Measurements from ENCODE around the gene SPIN1.
A peak's percentile ranks its signal among the peaks of the same experiment; 100 is the strongest.

SPIN1 gene

DNA sequence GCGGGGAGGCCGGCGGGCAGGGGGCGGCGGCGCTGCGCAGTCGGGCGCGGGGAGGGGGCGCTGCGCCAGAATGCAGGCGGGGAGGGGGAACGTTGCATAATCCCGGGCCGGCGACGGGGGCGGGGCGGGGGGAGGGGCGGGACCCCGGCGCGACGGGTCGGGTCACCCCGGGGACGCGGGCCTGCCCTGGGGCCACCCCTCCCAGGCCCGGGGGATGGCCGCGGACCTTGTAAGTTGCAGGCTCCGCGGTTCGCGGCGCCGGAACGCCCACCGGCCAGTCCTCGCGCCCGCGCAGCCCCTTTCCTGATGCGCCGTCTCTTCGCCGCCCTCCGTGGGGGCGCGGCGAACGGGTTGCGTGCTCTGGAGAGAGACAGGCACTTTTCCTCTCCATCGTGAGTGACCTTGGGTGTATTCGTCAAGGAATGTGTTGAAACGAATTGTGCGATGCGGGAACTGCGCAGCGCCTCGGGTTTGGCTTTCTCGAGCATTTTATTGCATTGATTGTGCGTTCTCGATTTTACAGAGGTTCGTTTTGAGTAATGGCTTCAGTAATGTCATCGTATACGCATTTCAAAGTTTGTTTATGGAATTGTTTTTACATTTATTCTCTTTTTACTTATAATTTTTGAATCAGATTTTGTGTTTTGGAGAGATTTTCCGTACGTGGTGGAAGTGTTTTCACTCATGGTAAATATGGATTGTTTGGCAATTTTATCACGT, 802 bp downstream of the SPIN1 start:
- DNase-seq (ENCODE audit: low spot score) = peak; percentile 77

DNA sequence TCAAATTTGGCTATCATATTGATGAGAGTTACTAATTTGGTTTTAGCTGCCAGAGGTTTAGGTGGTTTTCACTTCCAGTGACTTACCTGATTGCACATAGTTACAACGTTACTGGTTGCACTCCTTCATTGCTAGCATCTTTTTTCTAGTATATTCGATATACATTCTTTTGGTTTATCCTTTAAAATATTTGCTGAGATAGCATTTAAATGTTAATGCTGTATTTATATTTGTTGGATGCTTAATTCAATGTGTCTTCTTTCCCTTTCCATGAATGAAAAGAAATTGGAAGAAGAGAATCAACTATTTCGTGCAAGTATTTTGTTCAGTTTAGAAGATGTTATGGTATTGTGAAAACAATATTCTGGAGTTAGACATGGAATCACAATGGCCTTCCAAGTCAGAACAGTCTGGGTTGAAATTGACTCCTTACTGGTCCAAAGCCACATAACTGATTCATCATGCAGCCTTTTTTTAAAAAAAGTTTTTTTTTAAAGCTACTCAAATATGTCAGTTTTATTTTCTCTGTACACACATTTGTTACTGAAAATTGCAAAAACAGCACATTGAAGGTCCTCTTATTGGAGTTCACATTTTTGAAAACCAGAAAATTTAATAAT, 2.2 kb downstream of the SPIN1 start:
- DNase-seq (ENCODE audit: low spot score) = no peak

DNA sequence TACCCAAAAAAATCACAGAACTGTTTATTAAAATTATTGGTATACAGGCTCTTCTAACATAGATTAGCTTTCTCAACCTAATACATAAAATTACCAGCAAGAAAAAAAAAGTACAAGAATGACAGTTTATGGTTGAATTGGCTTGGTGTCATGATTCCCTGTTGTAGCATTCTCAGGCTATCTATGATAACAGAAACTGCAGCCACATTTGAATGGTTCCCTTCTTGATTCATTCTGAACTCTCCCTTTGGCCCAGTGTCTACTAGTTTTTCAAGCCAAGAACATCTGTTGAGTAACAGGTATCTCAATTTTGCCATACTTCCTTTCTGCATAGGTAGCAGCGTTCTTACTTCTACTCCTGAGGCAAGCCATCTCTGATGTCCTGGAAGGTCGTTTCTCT, 3.0 kb downstream of the SPIN1 start:
- no peak for DNase-seq (ENCODE audit: low spot score)

DNA sequence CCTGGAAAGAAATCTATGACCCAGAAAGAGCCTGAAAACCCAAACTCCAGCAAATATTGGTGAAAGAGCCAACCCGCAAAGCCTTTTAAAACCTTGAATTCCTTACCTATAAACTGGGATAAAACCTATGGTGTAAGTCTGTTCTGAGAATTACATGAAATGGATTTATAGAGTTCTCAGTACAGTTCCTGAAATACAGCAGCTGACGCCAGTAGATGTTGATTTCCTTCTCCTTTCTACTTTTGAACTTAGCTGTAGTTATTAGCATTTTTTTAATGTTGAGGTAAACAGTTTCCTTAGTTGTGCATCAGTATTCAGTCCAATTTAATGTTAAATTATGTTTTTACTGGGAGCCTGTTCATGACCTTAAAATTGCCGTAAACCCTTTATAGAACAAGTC, 3.7 kb downstream of the SPIN1 start:
- DNase-seq (ENCODE audit: low spot score) = no peak

DNA sequence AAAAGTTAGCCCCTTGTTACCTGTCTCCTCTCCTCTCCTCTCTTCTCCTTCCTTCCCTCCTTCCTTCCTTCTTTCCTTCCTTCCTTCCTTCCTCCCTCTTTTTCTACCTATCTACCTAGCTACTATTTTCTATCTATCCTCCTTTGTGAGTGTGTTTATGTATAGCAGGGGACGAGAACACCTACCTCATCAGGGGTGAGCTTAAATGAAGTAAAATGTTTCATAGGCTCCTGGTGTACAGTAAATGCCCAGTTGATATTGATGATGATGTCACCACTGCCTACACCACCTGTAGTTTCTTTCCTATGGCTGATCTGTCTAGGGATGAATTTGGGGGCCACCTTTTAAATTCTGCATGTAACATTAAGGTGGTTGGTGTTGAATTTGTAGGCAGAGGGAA, 4.3 kb downstream of the SPIN1 start:
- no peak for DNase-seq (ENCODE audit: low spot score)

DNA sequence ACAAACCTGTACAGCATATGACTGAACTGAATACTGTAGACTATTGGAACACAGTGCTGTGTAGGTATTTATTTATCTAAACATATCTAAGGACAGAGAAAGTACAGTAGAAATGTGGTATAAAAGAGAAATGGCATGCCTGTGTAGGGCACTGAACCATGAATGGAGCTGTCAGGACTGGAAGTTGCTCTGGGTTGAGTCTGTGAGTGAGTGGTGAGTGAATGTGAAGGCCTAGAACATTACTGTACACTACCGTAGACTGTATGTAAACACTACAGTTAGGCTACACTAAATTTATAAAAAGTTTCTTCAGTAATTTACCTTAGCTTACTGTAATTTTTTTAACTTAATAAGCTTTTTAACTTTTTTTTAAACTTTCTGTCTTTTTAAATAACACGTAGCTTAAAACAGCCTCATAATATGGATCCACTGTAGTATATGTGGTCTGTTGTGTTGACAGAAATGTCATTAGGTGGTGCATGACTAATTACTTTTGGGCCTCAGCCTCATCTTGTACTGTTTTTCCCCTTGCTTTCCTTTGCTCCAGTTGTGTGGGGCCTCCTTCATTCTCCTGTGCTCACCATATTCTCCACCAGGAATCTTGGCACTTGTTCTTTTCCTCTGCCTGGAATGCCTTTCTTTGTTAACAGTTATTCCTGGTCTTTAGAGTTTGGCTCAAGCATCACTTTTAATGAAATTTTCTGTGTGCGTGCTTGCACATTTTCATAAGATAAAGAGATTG, 8.8 kb downstream of the SPIN1 start:
- DNase-seq (ENCODE audit: low spot score) = no peak

DNA sequence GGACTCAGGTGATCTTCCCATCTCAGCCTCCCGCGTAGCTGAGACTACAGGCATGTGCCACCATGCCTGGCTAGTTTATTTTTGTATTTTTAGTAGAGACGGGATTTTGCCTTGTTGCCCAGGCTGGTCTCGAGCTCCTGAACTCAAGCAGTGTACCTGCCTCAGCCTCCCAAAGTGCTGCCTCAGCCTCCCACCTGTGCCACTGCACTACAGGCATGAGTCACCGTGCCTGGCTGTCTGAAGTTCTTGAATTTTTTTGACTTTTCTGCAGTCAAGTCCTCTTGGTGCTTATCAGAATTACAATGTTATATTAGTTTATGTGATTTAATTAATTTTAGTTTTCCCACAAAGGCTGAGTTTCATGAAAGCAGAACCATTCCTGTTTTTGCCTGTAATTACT, 9.8 kb downstream of the SPIN1 start:
- DNase-seq (ENCODE audit: low spot score) = no peak

DNA sequence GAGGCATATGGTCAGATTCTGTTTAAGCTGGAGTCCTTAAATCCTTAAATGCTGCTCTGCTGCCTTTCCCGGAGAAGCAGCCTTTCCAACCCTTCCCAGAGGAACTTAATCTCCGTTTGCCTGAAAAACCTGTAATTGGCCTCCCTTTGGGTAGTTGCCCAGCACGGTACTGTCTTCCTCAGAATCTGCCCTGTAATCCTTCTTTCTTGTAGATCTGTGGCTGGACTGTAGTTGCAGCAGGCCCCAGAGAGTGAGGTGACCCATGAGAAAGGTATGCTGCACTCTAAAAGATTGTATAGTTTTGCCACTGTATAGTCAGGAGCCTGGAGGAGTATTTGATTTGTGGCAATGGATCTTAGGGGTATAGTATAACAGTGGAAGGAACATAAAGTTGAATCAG, 11.7 kb downstream of the SPIN1 start:
- no peak for DNase-seq (ENCODE audit: low spot score)

DNA sequence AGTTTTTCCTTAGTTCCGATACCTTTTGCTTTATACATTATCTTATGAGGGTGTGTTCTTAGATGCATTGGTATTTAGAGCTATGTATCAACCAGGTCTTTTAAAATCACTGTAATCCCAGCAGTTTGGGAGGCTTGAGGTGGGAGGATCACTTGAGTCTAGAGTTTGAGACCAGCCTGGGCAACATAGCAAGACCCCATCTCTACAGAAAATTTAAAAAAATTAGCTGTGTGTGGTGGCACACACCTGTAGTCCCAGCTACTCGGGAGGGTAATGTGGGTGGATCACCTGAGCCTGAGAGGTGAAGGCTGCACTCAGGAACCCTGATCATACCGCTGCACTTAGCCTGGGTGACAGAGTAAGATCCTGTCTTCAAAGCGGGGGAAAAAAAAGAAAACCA, 15.1 kb downstream of the SPIN1 start:
- DNase-seq (ENCODE audit: low spot score) = no peak

DNA sequence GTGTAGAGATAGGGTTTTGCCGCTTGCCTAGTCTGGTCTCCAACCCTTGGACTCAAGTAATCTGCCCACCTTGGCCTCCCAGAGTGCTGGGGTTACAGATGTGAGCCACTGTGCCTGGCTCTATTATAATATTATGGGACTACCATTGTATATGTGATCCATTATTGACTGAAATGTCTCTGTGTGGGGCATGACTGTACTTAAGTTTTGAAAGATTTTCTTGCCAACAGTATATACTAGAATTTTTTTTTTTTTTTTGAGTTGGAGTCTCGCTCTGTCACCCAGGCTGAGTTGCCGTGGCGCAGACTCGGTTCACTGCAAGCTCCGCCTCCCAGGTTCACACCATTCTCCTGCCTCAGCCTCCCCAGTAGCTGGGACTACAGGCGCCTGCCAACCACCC, 17.8 kb downstream of the SPIN1 start:
- DNase-seq (ENCODE audit: low spot score) = no peak

DNA sequence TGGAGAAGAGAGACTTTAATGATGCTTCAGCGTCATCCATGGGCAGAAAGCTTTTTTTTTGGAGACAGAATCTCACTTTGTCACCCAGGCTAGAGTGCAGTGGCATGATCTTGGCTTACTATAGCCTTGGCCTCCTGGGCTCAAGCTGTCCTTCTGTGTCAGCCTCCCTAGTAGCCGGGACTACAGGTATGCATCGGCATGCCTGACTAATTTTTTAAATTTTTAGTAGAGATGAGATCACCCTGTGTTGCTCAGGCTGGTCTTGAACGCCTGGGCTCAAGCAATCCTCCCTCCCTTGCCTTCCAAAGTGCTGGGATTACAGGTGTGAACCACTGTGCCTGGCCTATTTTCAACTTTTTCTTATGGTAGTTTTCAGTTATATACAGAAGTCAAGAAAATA, 23.2 kb downstream of the SPIN1 start:
- no peak for DNase-seq (ENCODE audit: low spot score)

DNA sequence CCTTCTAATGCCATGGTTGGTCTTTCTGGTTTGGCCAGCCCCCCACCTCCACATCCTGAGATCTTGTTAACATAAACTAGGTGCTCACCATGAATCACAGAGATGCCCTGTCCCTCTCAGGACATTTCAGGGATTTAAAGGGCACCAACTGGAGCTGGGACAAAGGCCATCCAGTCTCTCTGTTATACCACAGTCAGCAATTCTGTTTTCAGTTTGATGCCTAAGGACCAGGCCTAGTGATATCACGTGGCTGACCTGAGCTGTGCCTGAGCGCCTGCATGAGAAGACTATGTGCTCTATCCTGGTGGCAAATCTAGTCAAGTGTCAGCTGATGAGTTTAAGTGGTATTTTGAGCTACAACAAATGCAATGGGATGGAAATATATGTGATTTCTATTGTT, 26.1 kb downstream of the SPIN1 start:
- no peak for DNase-seq (ENCODE audit: low spot score)

DNA sequence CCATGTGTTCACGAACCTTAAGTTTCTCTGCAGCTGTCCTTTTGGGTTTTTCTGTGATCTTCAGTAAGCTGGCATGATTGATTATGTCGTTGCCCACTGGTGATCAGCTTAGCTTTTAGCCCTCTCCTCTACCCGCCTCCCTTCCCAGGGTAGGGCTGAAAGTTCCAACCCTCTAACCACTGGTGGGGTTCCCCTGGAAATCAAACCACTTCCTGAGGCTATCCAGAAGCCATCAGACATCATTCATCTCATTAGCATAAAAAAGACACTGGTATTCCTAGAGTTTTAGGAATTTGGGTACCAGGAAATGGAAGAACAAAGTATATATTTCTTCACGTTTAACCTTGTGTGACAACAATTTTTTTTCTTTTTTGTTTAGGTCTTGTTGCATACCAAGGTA, 29.8 kb downstream of the SPIN1 start:
- DNase-seq (ENCODE audit: low spot score) = no peak

DNA sequence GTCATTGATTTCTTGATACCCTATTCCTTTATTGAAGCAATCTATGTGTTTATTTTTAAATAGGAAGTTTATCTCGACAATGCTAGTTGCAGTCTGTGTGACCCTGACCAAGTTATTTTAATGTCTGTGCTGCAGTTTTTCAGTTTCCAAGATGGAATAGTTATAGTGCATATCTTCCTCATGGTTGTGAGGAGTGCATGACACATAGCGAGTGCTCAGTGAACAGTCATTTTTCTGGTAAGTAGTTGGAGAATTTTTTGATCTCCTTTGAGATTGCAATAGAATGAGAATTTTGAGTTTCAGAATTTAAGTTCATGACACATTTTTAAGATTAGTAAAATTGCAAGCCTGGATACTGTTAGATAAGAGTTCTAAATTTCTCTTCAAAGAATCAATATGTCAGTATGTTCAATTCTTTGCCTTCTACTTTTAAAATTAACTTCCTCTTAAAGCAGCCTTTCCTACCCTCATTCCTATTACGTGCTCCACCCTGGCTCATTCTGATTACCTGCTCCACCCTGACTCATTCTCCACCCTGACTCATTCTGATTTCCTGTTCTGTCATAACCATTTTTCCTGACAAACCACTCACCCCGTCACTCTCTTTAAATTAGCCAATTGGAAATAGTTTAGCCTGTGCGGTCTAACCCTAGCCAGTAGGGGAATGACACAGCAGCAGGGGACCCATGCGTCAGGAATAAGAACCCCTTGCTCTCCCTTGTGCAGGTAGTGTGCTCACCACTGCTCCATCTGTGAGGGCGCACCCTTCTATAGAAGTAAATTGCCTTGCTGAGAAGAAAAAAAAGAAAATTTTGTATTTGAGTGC, 30.7 kb downstream of the SPIN1 start:
- DNase-seq (ENCODE audit: low spot score) = no peak

DNA sequence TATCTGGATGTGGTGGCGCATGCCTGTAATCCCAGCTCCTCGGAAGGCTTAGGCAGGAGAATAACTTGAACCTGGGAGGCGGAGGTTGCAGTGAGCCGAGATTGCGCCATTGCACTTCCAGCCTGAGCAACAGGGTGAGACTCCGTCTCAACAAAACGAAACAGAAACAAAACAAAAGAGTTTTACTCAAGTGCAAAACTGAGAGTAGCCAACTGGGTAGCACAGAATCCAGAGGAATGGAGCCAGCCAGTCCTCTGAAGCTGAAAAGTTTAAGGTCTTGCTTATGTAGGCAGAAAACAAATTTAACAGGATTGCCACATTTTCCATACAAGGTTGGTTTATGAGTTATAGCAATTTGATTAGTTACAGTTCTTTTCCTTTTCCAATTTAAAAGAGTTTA, 32.0 kb downstream of the SPIN1 start:
- DNase-seq (ENCODE audit: low spot score) = no peak

DNA sequence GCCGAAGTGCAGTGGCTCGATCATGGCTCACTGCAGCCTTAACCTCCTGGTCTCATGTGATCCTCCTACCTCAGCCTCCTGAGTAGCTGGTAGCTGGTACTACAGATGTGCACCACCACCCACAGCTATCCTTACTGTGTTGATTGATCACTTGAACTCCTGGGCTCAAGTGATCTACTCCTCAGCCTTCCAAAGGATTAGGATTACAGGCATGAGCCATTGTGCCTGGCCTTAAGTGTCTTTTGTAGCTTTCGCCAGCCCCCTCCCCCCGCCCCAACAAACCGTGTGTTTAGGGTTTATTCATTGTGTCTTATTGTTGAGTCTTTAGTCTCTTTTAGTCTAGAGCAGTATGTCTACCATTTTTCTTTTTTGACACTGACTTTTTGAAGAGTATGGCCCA, 33.1 kb downstream of the SPIN1 start:
- DNase-seq (ENCODE audit: low spot score) = no peak

DNA sequence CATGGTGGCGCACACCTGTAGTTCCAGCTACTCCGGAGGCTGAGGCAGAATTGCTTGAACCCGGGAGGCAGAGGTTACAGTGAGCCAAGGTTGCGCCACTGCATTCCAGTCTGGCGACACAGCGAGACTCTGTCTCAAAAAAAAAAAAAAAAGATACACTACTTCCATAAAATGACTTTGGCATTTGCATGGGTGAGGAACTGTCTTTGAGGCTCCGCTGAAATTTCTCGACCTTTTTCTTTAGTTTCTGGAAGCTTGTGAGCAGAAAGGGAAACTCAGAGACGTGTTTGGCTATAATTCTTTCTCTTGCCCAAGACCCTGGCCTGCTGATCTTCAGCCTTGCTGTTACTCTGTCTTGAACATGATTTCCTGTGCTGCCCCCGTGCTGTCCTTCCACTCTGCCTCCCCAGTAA, 37.3 kb downstream of the SPIN1 start:
- no peak for DNase-seq (ENCODE audit: low spot score)

DNA sequence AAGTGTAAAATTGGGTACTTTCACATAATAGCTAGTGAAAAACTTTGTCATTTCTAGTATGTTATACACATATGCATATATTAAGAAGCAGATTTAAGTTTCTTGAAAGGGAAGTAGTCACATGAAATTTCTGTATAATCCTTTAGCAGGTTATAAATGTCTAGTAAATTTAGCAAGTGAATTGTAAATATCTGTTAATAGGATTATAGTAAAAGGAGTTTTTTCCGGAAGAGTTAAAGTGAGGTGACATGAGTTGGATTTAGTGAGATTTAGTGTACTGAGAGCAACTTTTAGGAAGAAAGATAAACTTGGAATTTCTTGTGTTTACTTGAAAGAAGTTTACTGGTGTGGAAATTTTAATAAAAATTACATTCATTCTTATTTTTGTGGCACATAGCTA, 38.4 kb downstream of the SPIN1 start:
- DNase-seq (ENCODE audit: low spot score) = no peak

DNA sequence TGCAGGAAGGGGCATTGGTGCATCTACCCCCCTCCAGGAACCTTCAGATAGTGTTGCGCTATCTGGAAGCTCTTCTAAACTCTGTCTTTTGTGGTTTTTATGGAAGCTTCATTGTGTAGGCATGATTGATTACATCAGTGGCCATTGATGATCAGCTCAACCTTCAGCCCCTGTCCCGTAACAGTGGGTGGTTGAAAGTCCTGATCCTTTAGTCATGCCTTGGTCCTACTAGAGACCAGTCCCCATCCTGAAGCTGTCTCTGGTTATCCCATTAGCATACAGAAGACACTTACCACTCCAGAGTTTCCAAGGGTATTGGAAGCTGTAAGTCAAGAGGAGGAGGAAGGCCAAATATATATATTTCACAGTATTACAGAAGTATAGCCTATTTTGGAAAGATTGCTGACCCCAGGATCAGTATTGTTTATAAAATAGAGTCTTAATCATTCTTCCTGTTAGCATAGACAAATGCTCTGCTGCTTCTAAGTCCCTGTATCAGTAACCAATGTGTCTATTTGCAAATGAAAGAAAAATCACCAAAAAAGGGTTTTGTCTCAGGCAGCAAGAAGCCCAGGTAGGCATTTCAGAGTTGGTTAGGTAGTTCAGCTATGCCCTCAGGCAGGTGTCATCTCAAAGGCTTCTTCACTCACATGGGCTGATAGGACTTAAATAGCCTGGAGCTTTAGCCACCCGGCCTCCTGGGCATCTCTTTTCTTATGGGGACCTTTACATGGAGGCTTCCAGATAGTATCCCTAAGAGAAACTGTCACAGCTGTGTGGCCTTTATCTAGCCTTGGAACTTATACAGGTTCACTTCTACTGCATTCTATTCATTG, 41.6 kb downstream of the SPIN1 start:
- DNase-seq (ENCODE audit: low spot score) = no peak

DNA sequence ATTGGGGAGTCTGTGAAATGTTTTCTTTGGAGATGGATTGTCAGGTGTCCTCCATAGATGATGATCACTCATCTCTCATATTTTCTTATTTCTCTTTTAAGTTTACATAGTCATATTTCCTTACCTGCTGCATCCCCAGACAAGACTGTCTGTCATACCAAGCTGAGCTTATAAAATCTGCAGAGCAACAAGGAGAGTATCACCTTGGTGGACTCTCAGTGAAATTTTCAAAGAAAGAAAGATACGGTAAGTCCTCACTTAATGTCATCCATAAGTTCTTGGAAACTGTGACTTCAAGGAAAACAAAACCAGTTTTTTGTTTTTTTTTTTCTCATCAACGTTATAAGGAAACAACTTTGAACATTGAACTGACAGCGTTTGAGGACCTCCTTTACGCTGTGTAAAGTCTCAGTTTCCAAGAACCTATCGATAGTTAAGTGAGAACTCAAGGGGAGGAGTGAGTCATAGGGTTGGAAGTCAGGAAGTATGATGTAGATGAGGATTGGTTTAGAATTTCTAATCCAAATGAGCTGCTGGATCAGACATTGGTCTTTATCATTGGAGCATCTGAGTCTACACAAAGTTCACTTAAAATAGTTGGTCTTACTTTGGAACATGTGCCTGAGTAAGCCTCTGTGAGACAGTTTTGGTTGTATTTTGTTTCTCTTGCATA, 45.5 kb downstream of the SPIN1 start:
- DNase-seq (ENCODE audit: low spot score) = no peak

DNA sequence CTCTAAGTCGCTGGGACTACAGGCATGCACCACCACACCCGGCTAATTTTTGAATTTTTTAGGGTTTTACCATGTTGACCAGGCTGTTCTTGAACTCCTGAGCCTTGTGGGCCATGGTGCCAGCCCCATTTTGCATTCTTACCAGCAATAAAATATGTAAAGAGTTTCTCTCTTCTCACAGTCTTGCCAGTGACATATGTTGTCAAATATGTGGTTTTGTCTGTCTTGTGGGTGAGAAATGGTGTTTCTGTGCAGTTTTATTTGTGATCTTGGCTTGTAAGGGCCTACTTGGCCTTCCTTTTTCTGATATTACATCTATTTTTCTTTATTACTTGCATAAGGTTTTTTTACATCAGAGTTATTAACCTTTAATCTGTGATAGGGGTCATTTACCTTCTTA, 47.1 kb downstream of the SPIN1 start:
- DNase-seq (ENCODE audit: low spot score) = no peak

Data from SK-N-DZ (cell line).